Breast epithelium (tissue), 3 donors: Measurements from ENCODE around the gene LST1.

ENCODE experiments used
- CTCF ChIP-seq, 3 donors: fragments of 450-650 bp; IDR thresholded peaks; one replicate each; pipeline ENCODE4 v1.5.1; 2016 to 2017; ENCODE audit warnings: antibody characterized with exemption in 3 of 3, mild to moderate bottlenecking in 3 of 3, moderate library complexity in 3 of 3
- POLR2A ChIP-seq: fragments of 450-650 bp; IDR thresholded peaks from one replicate; pipeline ENCODE4 v1.6.1; 2016; ENCODE audit warnings: antibody characterized with exemption, mild to moderate bottlenecking, moderate library complexity

DNA sequence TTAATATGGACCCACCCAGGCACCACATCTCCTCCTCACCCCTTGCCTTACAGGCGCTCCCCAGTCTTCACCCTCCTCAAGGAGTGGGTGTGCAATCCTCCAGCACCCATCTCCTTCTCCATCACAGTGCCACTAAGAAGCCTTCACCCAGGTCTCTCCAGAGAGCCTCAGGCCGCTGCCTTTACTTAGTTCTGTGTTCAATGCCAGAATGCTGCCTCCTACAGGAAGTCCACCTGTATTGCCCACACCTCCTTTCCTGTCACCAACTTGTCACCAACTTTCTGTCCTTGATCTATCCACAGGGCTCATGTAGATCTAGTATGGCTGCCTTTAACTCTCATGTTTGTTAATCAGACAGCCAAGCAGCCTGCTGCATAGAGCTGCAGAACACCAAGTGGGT is 586 bp upstream of the LST1 start:
- no peak for TF ChIP-seq CTCF (IDR thresholded peaks at IDR 0.05)
- TF ChIP-seq POLR2A, result no peak
